Measurements from ENCODE around the gene RPS17. TPM values are rescaled to one million over a fixed set of nuclear protein-coding genes. Genes with fewer than 3 reads are reported as not detected.
"Not testable (repeated sequence)": the region's sequence is repeated elsewhere in the genome, so short reads cannot be mapped to it uniquely, and the experiment has no call there.

RPS17 gene
- polyA plus RNA-seq, 3 donors = 604 to 2,881 (median 619) TPM

GRCh38 chr15:82505842-82506241 lies 34.4 kb downstream of the RPS17 start:
- DNase-seq; H3K27ac Mint-ChIP-seq; H3K36me3 ChIP-seq (replicated peaks in 1 of 2; ENCODE audit: control insufficient read depth in 1 of 2, insufficient read depth in 2 of 2, low read length in 2 of 2); H3K4me2 ChIP-seq (replicated peaks; ENCODE audit: extremely low read depth, low read length, poor library complexity, severe bottlenecking); H3K27me3 ChIP-seq (ENCODE audit: control insufficient read depth in 2 of 2, insufficient read depth in 2 of 2, low read length in 2 of 2); H3K4me1 ChIP-seq (ENCODE audit: control insufficient read depth in 1 of 2, insufficient read depth in 2 of 2, low read length in 2 of 2); H3K9ac ChIP-seq (ENCODE audit: insufficient read depth, low read length, poor library complexity, severe bottlenecking); H3K27me3 Mint-ChIP-seq (ENCODE audit: low read depth in 3 of 3); H4K20me1 ChIP-seq (ENCODE audit: insufficient read depth, low read length); H3K9me3 Mint-ChIP-seq; H3K9me3 ChIP-seq (replicated peaks in 1 of 2; ENCODE audit: control insufficient read depth in 1 of 2, insufficient read depth in 1 of 2, low read length in 2 of 2); H3K4me1 Mint-ChIP-seq; H3K79me2 ChIP-seq (ENCODE audit: insufficient read depth, low read length); H3K36me3 Mint-ChIP-seq; H3K4me3 ChIP-seq (replicated peaks in 1 of 3; ENCODE audit: low read depth in 2 of 3, low read length in 3 of 3); H3K4me3 Mint-ChIP-seq; H2AFZ ChIP-seq (ENCODE audit: insufficient read depth, low read depth, low read length, poor library complexity, severe bottlenecking); intact Hi-C loops (cut with micrococcal nuclease); H3K27ac ChIP-seq (ENCODE audit: low read depth in 1 of 2, low read length in 2 of 2): not testable (repeated sequence)
- WGBS (ENCODE audit: insufficient coverage) = no CpG with 5 or more reads among the region's 3 CpGs

- DNase-seq; H3K27me3 ChIP-seq (ENCODE audit: control insufficient read depth in 2 of 2, insufficient read depth in 2 of 2, low read length in 2 of 2); H3K4me3 Mint-ChIP-seq; H3K79me2 ChIP-seq (ENCODE audit: insufficient read depth, low read length); intact Hi-C loops (cut with micrococcal nuclease); H3K9me3 Mint-ChIP-seq; H3K9ac ChIP-seq (ENCODE audit: insufficient read depth, low read length, poor library complexity, severe bottlenecking); H3K4me1 ChIP-seq (ENCODE audit: control insufficient read depth in 1 of 2, insufficient read depth in 2 of 2, low read length in 2 of 2); H2AFZ ChIP-seq (ENCODE audit: insufficient read depth, low read depth, low read length, poor library complexity, severe bottlenecking); H3K27ac Mint-ChIP-seq; H3K4me2 ChIP-seq (replicated peaks; ENCODE audit: extremely low read depth, low read length, poor library complexity, severe bottlenecking); H3K4me1 Mint-ChIP-seq; H4K20me1 ChIP-seq (ENCODE audit: insufficient read depth, low read length); H3K9me3 ChIP-seq (replicated peaks in 1 of 2; ENCODE audit: control insufficient read depth in 1 of 2, insufficient read depth in 1 of 2, low read length in 2 of 2); H3K36me3 ChIP-seq (replicated peaks in 1 of 2; ENCODE audit: control insufficient read depth in 1 of 2, insufficient read depth in 2 of 2, low read length in 2 of 2); H3K36me3 Mint-ChIP-seq; H3K27me3 Mint-ChIP-seq (ENCODE audit: low read depth in 3 of 3); H3K4me3 ChIP-seq (replicated peaks in 1 of 3; ENCODE audit: low read depth in 2 of 3, low read length in 3 of 3); H3K27ac ChIP-seq (ENCODE audit: low read depth in 1 of 2, low read length in 2 of 2): not testable (repeated sequence)
- no CpG with 5 or more reads among the region's 3 CpGs for whole genome bisulfite sequencing (ENCODE audit: insufficient coverage)
Measured at GRCh38 chr15:82504074-82504473, 36.2 kb downstream of the RPS17 start.

GRCh38 chr15:82502700-82503339 lies 37.4 kb downstream of the RPS17 start:
- H3K9me3 Mint-ChIP-seq; H3K36me3 Mint-ChIP-seq; H3K27ac Mint-ChIP-seq; H3K27me3 Mint-ChIP-seq (ENCODE audit: low read depth in 3 of 3); H3K9me3 ChIP-seq (replicated peaks in 1 of 2; ENCODE audit: control insufficient read depth in 1 of 2, insufficient read depth in 1 of 2, low read length in 2 of 2); H4K20me1 ChIP-seq (ENCODE audit: insufficient read depth, low read length); DNase-seq; H3K4me3 Mint-ChIP-seq; H3K4me2 ChIP-seq (replicated peaks; ENCODE audit: extremely low read depth, low read length, poor library complexity, severe bottlenecking); H3K4me3 ChIP-seq (replicated peaks in 1 of 3; ENCODE audit: low read depth in 2 of 3, low read length in 3 of 3); H3K79me2 ChIP-seq (ENCODE audit: insufficient read depth, low read length); intact Hi-C loops (cut with micrococcal nuclease); H3K4me1 Mint-ChIP-seq; H2AFZ ChIP-seq (ENCODE audit: insufficient read depth, low read depth, low read length, poor library complexity, severe bottlenecking); H3K27me3 ChIP-seq (ENCODE audit: control insufficient read depth in 2 of 2, insufficient read depth in 2 of 2, low read length in 2 of 2); H3K4me1 ChIP-seq (ENCODE audit: control insufficient read depth in 1 of 2, insufficient read depth in 2 of 2, low read length in 2 of 2); H3K36me3 ChIP-seq (replicated peaks in 1 of 2; ENCODE audit: control insufficient read depth in 1 of 2, insufficient read depth in 2 of 2, low read length in 2 of 2); H3K9ac ChIP-seq (ENCODE audit: insufficient read depth, low read length, poor library complexity, severe bottlenecking); H3K27ac ChIP-seq (ENCODE audit: low read depth in 1 of 2, low read length in 2 of 2): not testable (repeated sequence)
- WGBS (ENCODE audit: insufficient coverage) = no CpG with 5 or more reads among the region's 7 CpGs
- TF ChIP-seq CTCF (IDR thresholded peaks at IDR 0.05) = peak; percentile 30

- H3K36me3 ChIP-seq (replicated peaks in 1 of 2; ENCODE audit: control insufficient read depth in 1 of 2, insufficient read depth in 2 of 2, low read length in 2 of 2); H4K20me1 ChIP-seq (ENCODE audit: insufficient read depth, low read length); H3K4me3 ChIP-seq (replicated peaks in 1 of 3; ENCODE audit: low read depth in 2 of 3, low read length in 3 of 3); H3K9me3 ChIP-seq (replicated peaks in 1 of 2; ENCODE audit: control insufficient read depth in 1 of 2, insufficient read depth in 1 of 2, low read length in 2 of 2); H3K79me2 ChIP-seq (ENCODE audit: insufficient read depth, low read length); H3K9me3 Mint-ChIP-seq; H3K27me3 Mint-ChIP-seq (ENCODE audit: low read depth in 3 of 3); DNase-seq; H2AFZ ChIP-seq (ENCODE audit: insufficient read depth, low read depth, low read length, poor library complexity, severe bottlenecking); H3K27me3 ChIP-seq (ENCODE audit: control insufficient read depth in 2 of 2, insufficient read depth in 2 of 2, low read length in 2 of 2); H3K9ac ChIP-seq (ENCODE audit: insufficient read depth, low read length, poor library complexity, severe bottlenecking); H3K4me2 ChIP-seq (replicated peaks; ENCODE audit: extremely low read depth, low read length, poor library complexity, severe bottlenecking); H3K27ac ChIP-seq (ENCODE audit: low read depth in 1 of 2, low read length in 2 of 2); H3K4me3 Mint-ChIP-seq; intact Hi-C loops (cut with micrococcal nuclease); H3K27ac Mint-ChIP-seq; H3K36me3 Mint-ChIP-seq; H3K4me1 ChIP-seq (ENCODE audit: control insufficient read depth in 1 of 2, insufficient read depth in 2 of 2, low read length in 2 of 2); H3K4me1 Mint-ChIP-seq: not testable (repeated sequence)
- WGBS (ENCODE audit: insufficient coverage) = no CpG with 5 or more reads among the region's 4 CpGs
Measured at GRCh38 chr15:82500772-82501171, 39.5 kb downstream of the RPS17 start.
